SK-N-MC (cell line): ENCODE results near the gene HEG1.
A peak's percentile ranks its signal among the peaks of the same experiment; 100 is the strongest.

Experiments used
- DNase-seq: peaks from one replicate; pipeline ENCODE4 v3.0.0-alpha.2; 2011; ENCODE audit warnings: low read depth, low spot score
- H3K27ac ChIP-seq: fragments of 200-600 bp; sonication (generic); 2 replicates; pipeline ENCODE4 v1.5.1; 2016; ENCODE audit warnings: mixed run types
- H3K36me3 ChIP-seq: fragments of 200-600 bp; sonication (generic); 2 replicates; pipeline ENCODE4 v1.6.1; 2017; ENCODE audit warnings: antibody characterized with exemption, low read length, mixed read lengths; ENCODE audit not compliant: insufficient read depth
- H3K4me3 ChIP-seq: fragments of 200-600 bp; sonication (generic); 2 replicates; pipeline ENCODE4 v1.5.1; 2016
- H3K9ac ChIP-seq: fragments of 200-600 bp; sonication (generic); 2 replicates; pipeline ENCODE4 v1.8.0; 2017; ENCODE audit warnings: mixed run types, mixed read lengths; ENCODE audit not compliant: insufficient read length
- H3K9me3 ChIP-seq: fragments of 200-600 bp; sonication (generic); 2 replicates; pipeline ENCODE4 v1.6.1; 2017; ENCODE audit warnings: low read depth, mild to moderate bottlenecking, antibody characterized with exemption, low read length, moderate library complexity, mixed read lengths
- EZH2 ChIP-seq: fragments of 200-600 bp; sonication (generic); IDR thresholded peaks from one replicate; pipeline ENCODE4 v1.6.1; 2017; ENCODE audit warnings: antibody characterized with exemption
- FOXP2 ChIP-seq: optimal IDR thresholded peaks from 2 replicates; pipeline ENCODE3; 2011; ENCODE audit warnings: mild to moderate bottlenecking, moderate library complexity; ENCODE audit not compliant: insufficient read depth; ENCODE audit errors: extremely low read length, control extremely low read depth
- POLR2AphosphoS5 ChIP-seq: IDR thresholded peaks from 2 replicates; pipeline ENCODE4 v1.6.1; 2012; ENCODE audit warnings: mild to moderate bottlenecking, low read depth, low read length, borderline replicate concordance

Gene HEG1

GRCh38 chr3:124935794-124936542 is 119.8 kb downstream of the HEG1 start:
- no peak for TF ChIP-seq EZH2
- no peak for TF ChIP-seq POLR2AphosphoS5
- TF ChIP-seq FOXP2 = no peak
- H3K9me3 ChIP-seq = 0 out of 2 replicates have a peak, but pooled peaks cover 4% of the 10 kb centered on the region
- H3K27ac ChIP-seq = no peak overlapping the region
- no peak overlapping the region for H3K4me3 ChIP-seq
- DNase-seq = no peak
- H3K36me3 ChIP-seq = no peaks in the 10 kb centered on the region
- no peak overlapping the region for H3K9ac ChIP-seq

GRCh38 chr3:124935264-124935663 is 120.5 kb downstream of the HEG1 start:
- no peak overlapping the region for H3K9ac ChIP-seq
- H3K36me3 ChIP-seq = no peaks in the 10 kb centered on the region
- DNase-seq = no peak
- TF ChIP-seq POLR2AphosphoS5 = no peak
- no peak for TF ChIP-seq FOXP2
- TF ChIP-seq EZH2 = no peak
- H3K27ac ChIP-seq = no peak overlapping the region
- H3K9me3 ChIP-seq = 0 out of 2 replicates have a peak, but pooled peaks cover 4% of the 10 kb centered on the region
- no peak overlapping the region for H3K4me3 ChIP-seq

- Histone ChIP-seq H3K9me3 (0 out of 2 replicates have a peak, but pooled peaks cover 4% of the 10 kb centered on the region), H3K27ac (no peak within 1 kb of the TSS), H3K9ac (no peak within 1 kb of the TSS), H3K36me3 (no peaks in the 10 kb centered on the region), H3K4me3 (no peak within 1 kb of the TSS)
- no peak for DNase-seq
- TF ChIP-seq FOXP2 (no peak), POLR2AphosphoS5 (no peak), EZH2 (no peak)
Observed at GRCh38 chr3:124934577-124934976, 121.2 kb downstream of the HEG1 start, which contains the start of gene MUC13. MUC13 (minus strand) TSS chr3:124934751; CDS start chr3:124934712, 39 bp downstream.

GRCh38 chr3:124928333-124929202 is 127.2 kb downstream of the HEG1 start:
- peak; percentile 72 for DNase-seq
- Histone ChIP-seq H3K36me3 (no peaks in the 10 kb centered on the region), H3K9ac (no peak overlapping the region), H3K27ac (no peak overlapping the region), H3K9me3 (no peaks in the 10 kb centered on the region), H3K4me3 (no peak overlapping the region)
- TF ChIP-seq FOXP2 (no peak), EZH2 (no peak), POLR2AphosphoS5 (no peak)

- DNase-seq = no peak
- no peak for TF ChIP-seq EZH2
- TF ChIP-seq FOXP2 = no peak
- no peak for TF ChIP-seq POLR2AphosphoS5
- no peaks in the 10 kb centered on the region for H3K9me3 ChIP-seq
- no peak overlapping the region for H3K4me3 ChIP-seq
- no peaks in the 10 kb centered on the region for H3K36me3 ChIP-seq
- no peak overlapping the region for H3K27ac ChIP-seq
- no peak overlapping the region for H3K9ac ChIP-seq
Observed at GRCh38 chr3:124927574-124928045, 128.2 kb downstream of the HEG1 start.

- no peak for DNase-seq
- Histone ChIP-seq H3K9me3 (no peaks in the 10 kb centered on the region), H3K9ac (no peak overlapping the region), H3K4me3 (no peak overlapping the region), H3K27ac (no peak overlapping the region), H3K36me3 (no peaks in the 10 kb centered on the region)
- TF ChIP-seq FOXP2 (no peak), EZH2 (no peak), POLR2AphosphoS5 (no peak)
Observed at GRCh38 chr3:124926426-124927101, 129.2 kb downstream of the HEG1 start.

- H3K9me3 ChIP-seq = no peaks in the 10 kb centered on the region
- H3K9ac ChIP-seq = no peak overlapping the region
- no peak for DNase-seq
Observed at GRCh38 chr3:124924741-124925140, 131.1 kb downstream of the HEG1 start.

GRCh38 chr3:124923833-124924232 is 132.0 kb downstream of the HEG1 start:
- DNase-seq = no peak
- no peak for TF ChIP-seq FOXP2
- TF ChIP-seq EZH2 = no peak
- TF ChIP-seq POLR2AphosphoS5 = no peak
- H3K36me3 ChIP-seq = no peaks in the 10 kb centered on the region

More at GRCh38 chr3:124924741-124925140, 131.1 kb downstream of the HEG1 start:
- no peaks in the 10 kb centered on the region for H3K36me3 ChIP-seq
- H3K27ac ChIP-seq = no peak overlapping the region
- TF ChIP-seq POLR2AphosphoS5 = no peak
- no peak overlapping the region for H3K4me3 ChIP-seq

GRCh38 chr3:124920718-124921117 is 135.1 kb downstream of the HEG1 start:
- no peak for DNase-seq
- H3K27ac ChIP-seq = no peak overlapping the region
- H3K9ac ChIP-seq = no peak overlapping the region
- no peaks in the 10 kb centered on the region for H3K9me3 ChIP-seq
- H3K36me3 ChIP-seq = no peaks in the 10 kb centered on the region
- no peak for TF ChIP-seq EZH2
- TF ChIP-seq POLR2AphosphoS5 = no peak
- no peak for TF ChIP-seq FOXP2
- no peak overlapping the region for H3K4me3 ChIP-seq

More at GRCh38 chr3:124923833-124924232, 132.0 kb downstream of the HEG1 start:
- Histone ChIP-seq H3K27ac (no peak overlapping the region), H3K4me3 (no peak overlapping the region), H3K9ac (no peak overlapping the region), H3K9me3 (no peaks in the 10 kb centered on the region)
